HepG2 (cell line): Measurements from ENCODE around the gene KLHL17. TPM values are rescaled to one million over a fixed set of nuclear protein-coding genes. Genes with fewer than 3 reads are reported as not detected.

Source experiments
- CREBL2 ChIP-seq: sonication (generic); formaldehyde crosslinking; IDR thresholded peaks from 2 replicates; pipeline ENCODE4 v1.8.1; 2023; ENCODE audit warnings: missing genetic modification reagents, mild to moderate bottlenecking, borderline replicate concordance
- DZIP1 ChIP-seq: sonication (generic); formaldehyde crosslinking; IDR thresholded peaks from 2 replicates; pipeline ENCODE4 v1.5.0; 2020; ENCODE audit warnings: mild to moderate bottlenecking, missing genetic modification reagents
- HNRNPL ChIP-seq: fragments of 200-400 bp; formaldehyde crosslinking; IDR thresholded peaks from 2 replicates; pipeline ENCODE4 v1.6.1; 2017; ENCODE audit warnings: mild to moderate bottlenecking, low read depth, low read length
- IKZF5 ChIP-seq: IDR thresholded peaks from 2 replicates; pipeline ENCODE4 v1.6.1; 2018; ENCODE audit warnings: missing genetic modification reagents, mild to moderate bottlenecking, missing compliant biosample characterization
- KLF9 ChIP-seq: IDR thresholded peaks from 2 replicates; pipeline ENCODE4 v1.6.1; 2016; ENCODE audit warnings: low read depth
- RNF2 ChIP-seq: fragments of 450-650 bp; conservative IDR thresholded peaks from 2 replicates; pipeline ENCODE4 v1.6.1; 2016; ENCODE audit warnings: low read depth
- SMAD1 ChIP-seq: sonication (generic); formaldehyde crosslinking; IDR thresholded peaks from 2 replicates; pipeline ENCODE4 v1.4.0; 2020; ENCODE audit warnings: missing genetic modification reagents, low read depth, mild to moderate bottlenecking, borderline replicate concordance
- ZBTB38 ChIP-seq: sonication (generic); formaldehyde crosslinking; IDR thresholded peaks from 2 replicates; pipeline ENCODE4 v1.5.1; 2020; ENCODE audit warnings: mild to moderate bottlenecking, missing genetic modification reagents
- ZSCAN22 ChIP-seq: sonication (generic); formaldehyde crosslinking; IDR thresholded peaks from 2 replicates; pipeline ENCODE4 v1.4.0; 2020; ENCODE audit warnings: mild to moderate bottlenecking, missing genetic modification reagents
- polyA plus RNA-seq, 8 experiments: library from polyadenylated mRNA; depleted of rRNA in 3 of 8; stranded (reverse) in 7 of 8; unstranded in 1 of 8; fragments of >200 nt; fragmentation: Illumina TruSeq in 4 of 8; extraction: Trizol in 4 of 8; gene quantifications; 2 replicates each; pipeline versions ENCODE4 v1.2.1 to v1.2.3, GENCODE V29; 2011 to 2016; ENCODE audit warnings: low read depth in 4 of 8, missing spikeins in 1 of 8, mixed read lengths in 1 of 8; ENCODE audit not compliant: insufficient read depth in 1 of 8
- total RNA-seq, 5 experiments: library from RNA; depleted of rRNA; stranded (reverse); fragments of >200 nt; fragmentation: Illumina TruSeq; extraction: Trizol; gene quantifications; 2 replicates each; pipeline ENCODE4 v1.2.3, GENCODE V29; 2016; ENCODE audit warnings: low read depth in 1 of 5

KLHL17 gene
- total and polyA plus RNA-seq, 2 of the 13 experiments (the other 11 are each of a cell fraction or from before 2014, with no cell fraction given) = 9.3 to 24.7 TPM

GRCh38 chr1:961132-961669, 817 bp downstream of the KLHL17 start (continued):
- TF ChIP-seq RNF2 (0 out of 2 replicates have a peak, but pooled peaks have one; percentile 33), IKZF5 (CRISPR knock-in tag) (peak; percentile 16; the same call in 1 of the 2 replicates), ZBTB38 (CRISPR knock-in tag) (peak; percentile 85), HNRNPL (0 out of 2 replicates have a peak, but pooled peaks have one; percentile 14), KLF9 (CRISPR knock-in tag) (no peak), SMAD1 (no peak), ZSCAN22 (CRISPR knock-in tag) (no peak), CREBL2 (CRISPR knock-in tag) (no peak), DZIP1 (CRISPR knock-in tag) (no peak)
